H9 (cell line): ENCODE measurements around the gene TSPAN3. TPM values are rescaled to one million over a fixed set of nuclear protein-coding genes. Genes with fewer than 3 reads are reported as not detected.

Experiments used
- DNase-seq: peaks from one replicate; pipeline ENCODE4 v3.0.0-alpha.2; 2017
- H2AFZ ChIP-seq: one replicate; pipeline ENCODE4 v1.6.1; 2013; ENCODE audit warnings: mild to moderate bottlenecking, low read length, control low read depth, moderate library complexity
- H2AK5ac ChIP-seq: 2 replicates; pipeline ENCODE4 v1.6.1; 2013; ENCODE audit warnings: low read length, control low read depth, mixed read lengths; ENCODE audit not compliant: insufficient read length
- H2BK120ac ChIP-seq: one replicate; pipeline ENCODE4 v1.6.1; 2013; ENCODE audit warnings: low read depth, mild to moderate bottlenecking, low read length, control low read depth, inconsistent platforms; ENCODE audit not compliant: poor library complexity, severe bottlenecking
- H2BK12ac ChIP-seq: 2 replicates; pipeline ENCODE4 v1.6.1; 2013; ENCODE audit warnings: low read length, control low read depth, mixed read lengths, low read depth; ENCODE audit not compliant: insufficient read length
- H2BK15ac ChIP-seq: 2 replicates; pipeline ENCODE4 v1.6.1; 2013; ENCODE audit warnings: low read depth, low read length, control low read depth
- H2BK20ac ChIP-seq: one replicate; pipeline ENCODE4 v1.6.1; 2013; ENCODE audit warnings: low read depth, mild to moderate bottlenecking, low read length, control low read depth, inconsistent platforms; ENCODE audit not compliant: poor library complexity, severe bottlenecking
- H2BK5ac ChIP-seq: 2 replicates; pipeline ENCODE4 v1.6.1; 2013; ENCODE audit warnings: low read length, control low read depth, mixed read lengths; ENCODE audit not compliant: insufficient read length
- H3K14ac ChIP-seq: 2 replicates; pipeline ENCODE4 v1.6.1; 2013; ENCODE audit warnings: low read length, control low read depth; ENCODE audit not compliant: insufficient read depth
- H3K18ac ChIP-seq: 2 replicates; pipeline ENCODE4 v1.6.1; 2013; ENCODE audit warnings: low read depth, mild to moderate bottlenecking, mixed read lengths, low read length, control low read depth; ENCODE audit not compliant: insufficient read length
- H3K23ac ChIP-seq: 2 replicates; pipeline ENCODE4 v1.6.1; 2013; ENCODE audit warnings: low read length, control low read depth, mixed read lengths, low read depth; ENCODE audit not compliant: insufficient read length
- H3K23me2 ChIP-seq: 2 replicates; pipeline ENCODE4 v1.6.1; 2013; ENCODE audit warnings: low read depth, mild to moderate bottlenecking, mixed read lengths, low read length, control low read depth; ENCODE audit not compliant: insufficient read length, poor library complexity, severe bottlenecking
- H3K27ac ChIP-seq: 2 replicates; pipeline ENCODE4 v1.5.1; 2013; ENCODE audit warnings: low read length, control low read depth, mixed read lengths, low read depth; ENCODE audit not compliant: insufficient read length
- H3K27me3 ChIP-seq: 2 replicates; pipeline ENCODE4 v1.6.1; 2013; ENCODE audit warnings: low read length, control low read depth, inconsistent platforms; ENCODE audit not compliant: insufficient read depth
- H3K4ac ChIP-seq: 2 replicates; pipeline ENCODE4 v1.6.1; 2013; ENCODE audit warnings: low read depth, mild to moderate bottlenecking, control low read depth, inconsistent platforms, low read length, moderate library complexity
- H3K4me1 ChIP-seq: 2 replicates; pipeline ENCODE4 v1.6.1; 2013; ENCODE audit warnings: low read length, control low read depth, inconsistent platforms; ENCODE audit not compliant: insufficient read depth
- H3K4me2 ChIP-seq: 2 replicates; pipeline ENCODE4 v1.6.1; 2013; ENCODE audit warnings: low read length, control low read depth, mixed read lengths; ENCODE audit not compliant: insufficient read length, insufficient read depth
- H3K56ac ChIP-seq: 2 replicates; pipeline ENCODE4 v1.6.1; 2013; ENCODE audit warnings: low read depth, mild to moderate bottlenecking, mixed read lengths, low read length, control low read depth; ENCODE audit not compliant: insufficient read length
- H3K79me1 ChIP-seq: 2 replicates; pipeline ENCODE4 v1.6.1; 2013; ENCODE audit warnings: low read depth, mild to moderate bottlenecking, moderate library complexity, low read length, control low read depth, inconsistent platforms; ENCODE audit not compliant: insufficient read depth, poor library complexity, severe bottlenecking
- H3K79me2 ChIP-seq: 2 replicates; pipeline ENCODE4 v1.6.1; 2013; ENCODE audit warnings: low read length, control low read depth, inconsistent platforms; ENCODE audit not compliant: insufficient read depth
- H3K9ac ChIP-seq: 2 replicates; pipeline ENCODE4 v1.6.1; 2013; ENCODE audit warnings: low read length, control low read depth, mixed read lengths; ENCODE audit not compliant: insufficient read length; ENCODE audit errors: extremely low read depth
- H3K9me3 ChIP-seq: one replicate; pipeline ENCODE4 v1.6.1; 2013; ENCODE audit warnings: low read depth, low read length, inconsistent platforms; ENCODE audit not compliant: control insufficient read depth
- H3T11ph ChIP-seq: one replicate; pipeline ENCODE4 v1.6.1; 2013; ENCODE audit warnings: mild to moderate bottlenecking, low read length, control low read depth, inconsistent platforms
- H4K20me1 ChIP-seq: one replicate; pipeline ENCODE4 v1.6.1; 2013; ENCODE audit not compliant: control insufficient read depth, insufficient read length, insufficient read depth
- H4K5ac ChIP-seq: 2 replicates; pipeline ENCODE4 v1.6.1; 2013; ENCODE audit warnings: low read depth, mild to moderate bottlenecking, mixed read lengths, low read length, control low read depth; ENCODE audit not compliant: insufficient read length
- H4K8ac ChIP-seq: replicated peaks from 2 replicates; pipeline ENCODE4 v1.6.1; 2013; ENCODE audit warnings: low read length, control low read depth, mixed read lengths, low read depth; ENCODE audit not compliant: insufficient read length
- H4K91ac ChIP-seq: 2 replicates; pipeline ENCODE4 v1.6.1; 2013; ENCODE audit warnings: low read depth, mild to moderate bottlenecking, moderate library complexity, mixed read lengths, low read length, control low read depth; ENCODE audit not compliant: insufficient read length
- H3K27ac Mint-ChIP-seq, 3 experiments: 2 replicates in 2 of 3; 3 replicates in 1 of 3; pipeline ENCODE4 v1.8.0; 2020 to 2021; ENCODE audit warnings: mixed read lengths in 3 of 3, mild to moderate bottlenecking in 1 of 3, moderate library complexity in 1 of 3
- H3K27me3 Mint-ChIP-seq: 2 replicates; pipeline ENCODE4 v1.8.0; 2021; ENCODE audit warnings: low read depth, mild to moderate bottlenecking, moderate library complexity, mixed read lengths
- H3K36me3 Mint-ChIP-seq, 3 experiments: 2 replicates in 2 of 3; 3 replicates in 1 of 3; pipeline ENCODE4 v1.8.0; 2020 to 2021; ENCODE audit warnings: low read depth in 3 of 3, mixed read lengths in 3 of 3; ENCODE audit not compliant: insufficient read depth in 1 of 3
- H3K4me1 Mint-ChIP-seq, 2 experiments: 2 replicates each; pipeline ENCODE4 v1.8.0; 2020; ENCODE audit warnings: mixed read lengths in 2 of 2
- H3K4me3 Mint-ChIP-seq, 2 experiments: 2 replicates in 1 of 2; 3 replicates in 1 of 2; pipeline ENCODE4 v1.8.0; 2020 to 2021; ENCODE audit warnings: mild to moderate bottlenecking in 2 of 2, mixed read lengths in 2 of 2, moderate library complexity in 1 of 2
- H3K9me3 Mint-ChIP-seq, 2 experiments: 2 replicates in 1 of 2; 3 replicates in 1 of 2; pipeline ENCODE4 v1.8.0; 2020; ENCODE audit warnings: mild to moderate bottlenecking in 2 of 2, mixed read lengths in 2 of 2, moderate library complexity in 1 of 2
- CTCF ChIP-seq: fragments of 200-600 bp; sonication (generic); conservative IDR thresholded peaks from 3 replicates; pipeline ENCODE4 v1.8.0; 2021; ENCODE audit warnings: antibody characterized with exemption, mild to moderate bottlenecking
- WGBS: extraction: QIAGEN DNeasy Blood & Tissue Kit; methylation state at CpG from one replicate; pipeline ENCODE4 v1.1.7; 2013; ENCODE audit warnings: missing lambda C conversion rate, low lambda C conversion rate, mixed read lengths; ENCODE audit not compliant: insufficient read length; ENCODE audit errors: extremely low coverage; 5-methylcytosine and 5-hydroxymethylcytosine counted together
- total RNA-seq: library from RNA; stranded (reverse); gene quantifications from 2 replicates; pipeline ENCODE4 v1.2.1, GENCODE V29; 2021

The TSPAN3 gene
- total RNA-seq, 1 experiment from 2014 or later: 117 TPM

DNA sequence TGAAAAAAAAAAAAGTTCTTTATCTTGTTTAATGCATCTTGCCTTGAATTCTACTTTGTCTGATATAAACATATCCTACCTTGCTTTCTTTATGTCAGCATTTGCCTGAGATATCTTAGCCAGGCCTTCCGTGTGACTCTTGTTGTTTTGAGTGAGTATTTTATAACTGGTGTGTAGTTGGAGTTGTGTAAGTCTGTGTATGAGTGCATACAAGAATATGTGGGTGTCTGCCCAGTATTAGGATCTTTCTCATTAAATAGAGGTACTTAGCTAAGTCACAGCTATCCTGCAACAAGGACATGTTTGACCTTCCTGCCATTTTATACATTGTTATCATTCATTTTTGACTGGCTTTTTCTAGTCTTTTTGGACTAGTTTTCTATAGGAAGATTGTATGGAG lies 22.5 kb upstream of the TSPAN3 start:
- DNase-seq: no peak
- no peak overlapping the region for H3K9ac ChIP-seq
- H3K9me3 ChIP-seq: no peaks in the 10 kb centered on the region
- H3K18ac ChIP-seq: no peak overlapping the region
- no peak overlapping the region for H4K91ac ChIP-seq
- no peak overlapping the region for H3K56ac ChIP-seq
- no peaks in the 10 kb centered on the region for H3K4me1 ChIP-seq
- H2AFZ ChIP-seq: no peak overlapping the region
- no peak overlapping the region for H2AK5ac ChIP-seq
- no peaks in the 10 kb centered on the region for H3K23me2 ChIP-seq
- H3K36me3 Mint-ChIP-seq: no peaks in the 10 kb centered on the region
- H4K8ac ChIP-seq: no peak overlapping the region
- peaks cover 0 to 3% of the 10 kb centered on the region in 2 experiments; a peak in 1 of 4 replicates for H3K4me1 Mint-ChIP-seq
- H2BK20ac ChIP-seq: no peak overlapping the region
- no peaks in the 10 kb centered on the region for H4K20me1 ChIP-seq
- no peak overlapping the region for H2BK5ac ChIP-seq
- no peak overlapping the region for H3K23ac ChIP-seq
- H3K27ac ChIP-seq: no peak overlapping the region
- H3T11ph ChIP-seq: no peak overlapping the region
- no peak overlapping the region for H4K5ac ChIP-seq
- no peak for TF ChIP-seq CTCF
- H2BK120ac ChIP-seq: no peak overlapping the region
- H3K14ac ChIP-seq: no peak overlapping the region
- H3K4me3 Mint-ChIP-seq: no peak overlapping the region
- no peak overlapping the region for H2BK15ac ChIP-seq
- H3K27me3 ChIP-seq: no peaks in the 10 kb centered on the region
- H3K9me3 Mint-ChIP-seq: no peaks in the 10 kb centered on the region
- no peak overlapping the region for H3K27ac Mint-ChIP-seq
- no peaks in the 10 kb centered on the region for H3K79me2 ChIP-seq
- no peak overlapping the region for H3K4ac ChIP-seq
- H3K4me2 ChIP-seq: no peak overlapping the region
- H3K27me3 Mint-ChIP-seq: no peaks in the 10 kb centered on the region; the same call in none of the 2 replicates
- no CpG with 5 or more reads among the region's 1 CpG for WGBS
- H2BK12ac ChIP-seq: no peak overlapping the region
- H3K79me1 ChIP-seq: no peaks in the 10 kb centered on the region
